Measurements from ENCODE around the gene STK4.
"Not testable (repeated sequence)": the region's sequence is repeated elsewhere in the genome, so short reads cannot be mapped to it uniquely, and the experiment has no call there.

The STK4 gene

DNA sequence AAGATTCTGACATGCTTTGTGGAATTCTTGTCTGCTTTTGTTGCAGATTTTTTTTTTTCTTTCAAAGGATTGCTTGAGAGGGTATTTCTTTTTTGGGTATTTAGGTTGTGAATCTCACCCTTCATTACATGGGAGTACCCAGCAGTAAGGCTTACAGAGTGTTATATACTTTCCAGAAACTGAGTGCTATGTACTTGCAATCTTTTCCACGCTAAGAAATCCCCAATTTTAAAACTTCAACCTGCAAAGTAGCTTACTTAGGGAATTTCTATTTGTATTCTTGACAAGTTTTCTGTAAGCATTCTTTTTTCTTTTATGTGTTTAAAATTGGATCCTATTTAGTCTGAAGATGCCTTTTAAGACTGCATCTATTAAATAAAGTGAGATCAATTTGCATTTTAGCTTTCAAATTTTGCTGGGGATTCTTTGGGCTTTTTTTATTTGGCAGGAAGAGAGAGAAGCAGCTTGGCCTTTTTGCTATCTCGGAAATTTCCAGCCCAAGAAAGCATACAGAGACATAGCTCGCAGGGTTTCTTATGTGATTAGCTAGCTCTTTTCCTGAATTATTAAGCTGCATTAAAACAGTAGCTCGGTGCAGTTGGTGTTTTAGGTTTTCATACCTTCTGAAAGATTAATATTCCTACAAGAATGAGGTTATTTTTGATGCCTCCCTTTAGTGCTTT is 92.0 kb downstream of the STK4 start:
- no peak for DNase-seq

- DNase-seq = no peak
These were observed 92.9 kb downstream of the STK4 start for GRCh38 chr20:45059022-45059728.

DNA sequence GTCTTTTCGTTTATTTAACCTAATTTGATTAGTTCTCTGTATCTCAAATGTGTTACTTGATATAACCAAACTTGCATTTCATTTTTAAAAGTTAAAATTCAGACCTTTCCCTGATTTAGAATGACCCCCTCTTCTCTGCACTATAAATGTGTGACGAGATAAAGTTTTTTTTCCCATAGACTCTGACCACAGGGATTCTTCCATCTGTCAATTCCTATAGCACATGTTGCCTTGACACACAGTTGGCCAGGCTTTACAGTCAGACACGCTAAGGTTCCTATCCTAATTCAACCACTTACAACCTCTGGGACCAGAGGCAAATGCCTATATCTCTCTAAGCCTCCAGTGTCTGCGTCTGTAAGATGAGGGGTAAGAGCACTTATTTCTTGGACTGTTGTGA is 94.0 kb downstream of the STK4 start:
- DNase-seq = no peak

- DNase-seq = no peak
These were observed 94.9 kb downstream of the STK4 start for GRCh38 chr20:45061244-45061643.

DNA sequence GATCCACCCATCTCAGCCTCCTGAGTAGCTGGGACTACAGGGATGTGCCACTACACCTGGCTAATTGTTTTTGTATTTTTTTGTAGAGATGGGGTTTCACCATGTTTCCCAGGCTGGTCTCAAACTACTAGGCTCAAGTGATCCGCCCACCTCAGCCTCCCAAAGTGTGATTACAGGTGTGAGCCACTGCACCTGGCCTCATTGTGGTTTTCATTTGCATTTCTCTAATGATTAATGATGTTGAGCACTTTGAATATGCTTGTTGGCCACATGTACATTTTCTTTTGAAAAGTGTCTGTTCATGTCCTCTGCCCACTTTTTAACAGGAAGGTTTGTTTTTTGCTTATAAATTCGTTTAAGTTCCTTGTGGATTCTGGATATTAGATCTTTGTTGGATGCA is 96.8 kb downstream of the STK4 start:
- DNase-seq = not testable (repeated sequence)

DNA sequence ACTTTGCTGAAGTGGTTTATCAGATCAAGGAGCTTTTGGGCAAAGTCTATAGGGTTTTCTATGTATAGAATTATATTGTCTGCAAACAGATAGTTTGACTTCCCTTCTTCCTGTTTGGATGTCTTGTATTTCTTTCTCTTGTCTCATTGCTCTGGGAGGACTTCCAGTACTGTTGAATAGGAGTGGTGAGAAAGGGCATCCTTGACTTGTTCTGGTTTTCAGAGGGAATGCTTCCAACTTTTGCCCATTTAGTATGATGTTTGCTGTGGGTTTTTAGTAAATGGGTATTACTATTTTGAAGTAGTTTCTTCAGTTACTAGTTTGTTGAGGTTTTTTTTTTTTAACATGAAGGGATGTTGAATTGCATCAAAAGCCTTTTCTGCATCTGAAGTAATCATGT is 98.5 kb downstream of the STK4 start:
- DNase-seq = no peak

GRCh38 chr20:45066372-45066771 is 100.1 kb downstream of the STK4 start:
- DNase-seq = no peak

- DNase-seq = no peak
These were observed 100.8 kb downstream of the STK4 start for GRCh38 chr20:45067087-45067486.

DNA sequence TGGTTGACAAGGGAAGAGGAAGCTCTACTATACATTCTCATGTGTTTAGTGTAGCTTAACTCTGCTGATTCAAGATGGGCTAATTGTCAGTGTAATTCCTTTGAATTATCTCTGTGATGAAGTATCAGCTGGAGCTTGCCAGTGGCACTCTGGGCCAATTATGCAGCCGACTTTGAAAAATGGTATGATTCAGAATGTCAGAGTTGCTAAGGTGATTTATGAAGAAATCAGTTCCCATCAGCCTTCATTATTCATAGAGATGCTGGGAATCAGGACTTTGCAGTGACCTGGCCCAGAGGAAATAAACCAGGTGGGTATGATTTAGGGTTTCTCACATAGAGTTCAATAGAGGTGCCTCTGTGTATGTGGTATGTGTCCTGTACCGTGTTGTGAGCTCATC is 101.2 kb downstream of the STK4 start:
- no peak for DNase-seq

GRCh38 chr20:45069261-45069660 is 102.9 kb downstream of the STK4 start:
- no peak for DNase-seq

- DNase-seq = no peak
These were observed 104.8 kb downstream of the STK4 start for GRCh38 chr20:45070932-45071632.

DNA sequence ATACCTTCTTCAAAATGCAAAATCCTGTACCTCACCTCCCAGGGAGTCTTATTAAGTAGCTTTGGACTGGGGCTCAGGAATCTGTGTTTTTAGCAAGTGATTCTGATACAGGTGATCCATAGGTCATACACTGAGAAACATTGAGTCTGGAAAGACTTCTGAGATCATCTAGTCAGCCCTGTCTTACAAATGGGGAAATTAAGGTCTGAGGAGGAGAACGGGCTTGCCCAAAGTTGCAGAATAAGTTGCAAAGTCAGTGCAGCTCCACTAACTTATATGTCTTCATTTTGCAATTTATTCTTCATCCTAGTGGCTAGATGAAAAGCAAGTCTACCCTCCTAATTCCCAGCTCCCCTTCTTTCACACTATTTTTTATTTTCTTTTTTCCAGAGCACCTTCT is 105.8 kb downstream of the STK4 start:
- DNase-seq = no peak

GRCh38 chr20:45073221-45073620 is 106.9 kb downstream of the STK4 start:
- DNase-seq = no peak

DNA sequence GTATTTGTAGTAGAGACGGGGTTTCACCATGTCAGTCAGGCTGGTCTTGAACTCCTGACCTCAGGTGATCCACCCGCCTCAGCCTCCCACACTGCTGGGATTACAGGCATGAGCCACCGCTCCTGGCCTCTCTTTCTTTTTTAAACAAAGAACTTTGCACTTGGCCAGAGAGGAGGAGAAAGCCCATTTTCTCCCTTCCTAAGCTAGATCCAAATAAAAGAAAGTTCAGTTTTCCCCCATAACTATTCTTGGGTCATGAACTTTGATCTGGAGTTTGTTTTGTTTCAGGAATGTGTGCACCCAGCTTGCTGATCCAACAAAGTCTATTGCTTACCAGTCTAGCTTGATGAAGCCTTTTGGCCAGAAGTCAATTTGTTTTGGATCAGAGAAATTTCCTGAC is 111.2 kb downstream of the STK4 start:
- DNase-seq = no peak

DNA sequence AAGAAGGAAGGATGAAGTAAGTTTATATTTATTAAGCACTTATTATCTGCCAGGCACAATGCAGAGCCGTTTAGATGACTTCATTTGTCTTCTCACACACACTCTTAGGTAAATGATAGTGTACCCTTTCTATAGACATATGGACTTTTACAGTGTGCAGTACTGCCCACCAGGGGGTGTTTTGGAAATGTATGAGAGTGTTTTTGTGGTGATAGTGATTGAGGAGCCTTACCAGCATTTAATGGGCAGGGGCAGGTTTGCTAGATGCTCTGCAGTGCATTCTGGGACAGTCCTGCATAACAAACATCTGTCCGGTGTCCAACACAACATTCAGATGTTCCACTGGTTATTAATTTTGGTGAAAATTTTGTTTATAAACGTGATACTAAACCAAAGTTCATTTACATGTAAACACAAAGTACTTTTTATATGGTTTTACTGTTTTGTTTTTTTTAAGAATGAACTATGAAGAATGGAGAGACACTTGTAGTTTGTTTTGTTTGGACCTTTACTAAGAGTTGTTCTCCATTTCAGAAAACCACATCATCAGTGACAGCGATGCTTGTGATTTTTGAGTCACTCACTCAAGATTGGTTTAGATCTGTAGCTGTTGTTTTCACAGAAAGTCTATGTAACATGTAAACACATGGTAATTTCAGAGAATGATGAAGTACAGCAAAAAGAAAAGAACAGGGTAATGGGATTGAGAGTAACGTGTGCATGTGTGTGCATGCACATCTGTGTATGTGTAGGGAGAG is 114.7 kb downstream of the STK4 start:
- DNase-seq = no peak

GRCh38 chr20:45082468-45082867 is 116.2 kb downstream of the STK4 start:
- no peak for DNase-seq

DNA sequence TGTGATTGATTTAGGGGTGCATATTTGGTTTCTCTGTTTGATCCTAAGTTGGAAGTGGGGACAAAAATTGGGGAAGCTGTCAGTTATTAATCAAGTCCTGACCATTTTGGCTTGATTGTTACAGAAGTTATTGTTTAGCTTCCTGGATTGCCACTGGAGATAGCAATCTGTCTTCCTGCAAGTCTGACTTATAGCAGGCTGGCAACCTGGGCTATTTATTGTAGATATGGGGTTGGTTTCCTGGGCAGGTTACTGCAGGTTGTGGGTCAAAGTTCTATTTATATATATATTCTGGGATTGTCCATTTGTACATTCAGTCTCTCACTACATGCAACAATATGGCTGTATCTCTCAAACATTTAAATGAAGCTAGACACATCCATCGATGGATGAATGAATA is 116.8 kb downstream of the STK4 start:
- DNase-seq = no peak

GRCh38 chr20:45085289-45085688 is 119.0 kb downstream of the STK4 start:
- DNase-seq = no peak

DNA sequence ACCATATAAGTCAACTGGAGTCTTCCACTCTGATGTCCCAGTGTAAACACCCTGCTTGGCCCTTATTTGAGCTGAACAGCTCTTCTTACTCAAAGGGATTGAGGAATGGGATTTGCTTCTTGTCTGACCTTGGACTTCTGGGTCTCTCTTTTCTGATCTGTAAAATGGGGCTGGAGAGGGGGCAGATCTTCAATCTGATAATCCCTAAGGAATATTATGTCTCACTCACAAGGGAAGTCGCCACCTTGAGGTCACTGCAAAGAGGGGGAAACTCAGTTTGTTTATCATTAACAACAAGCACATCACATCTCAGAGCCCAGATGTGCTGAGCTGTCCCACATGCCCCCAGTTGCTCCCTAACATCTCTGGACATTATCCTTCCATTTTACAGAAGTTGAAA is 119.6 kb downstream of the STK4 start:
- no peak for DNase-seq

GRCh38 chr20:45087097-45087790 is 120.9 kb downstream of the STK4 start:
- DNase-seq = no peak

DNA sequence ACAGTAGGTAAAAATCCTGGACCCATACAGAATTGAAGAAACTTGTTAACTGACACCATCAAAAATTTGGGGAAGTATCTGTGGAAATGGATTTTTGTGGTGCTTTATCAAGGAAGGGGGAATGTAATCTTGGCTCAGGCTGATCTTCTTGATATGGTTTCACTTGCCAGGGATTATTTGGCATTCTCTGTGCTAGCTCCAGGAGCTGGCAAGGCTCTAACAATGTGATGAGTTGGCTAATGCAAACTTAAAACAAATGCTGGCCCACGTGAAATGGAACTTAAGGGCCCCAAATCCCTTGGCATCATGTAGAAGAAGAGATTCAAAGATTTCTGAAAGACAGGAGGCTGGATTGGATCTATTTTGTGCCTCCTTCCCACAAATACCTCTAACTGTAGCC is 121.5 kb downstream of the STK4 start:
- DNase-seq = no peak

GRCh38 chr20:45088247-45088646 is 121.9 kb downstream of the STK4 start:
- DNase-seq = no peak

DNA sequence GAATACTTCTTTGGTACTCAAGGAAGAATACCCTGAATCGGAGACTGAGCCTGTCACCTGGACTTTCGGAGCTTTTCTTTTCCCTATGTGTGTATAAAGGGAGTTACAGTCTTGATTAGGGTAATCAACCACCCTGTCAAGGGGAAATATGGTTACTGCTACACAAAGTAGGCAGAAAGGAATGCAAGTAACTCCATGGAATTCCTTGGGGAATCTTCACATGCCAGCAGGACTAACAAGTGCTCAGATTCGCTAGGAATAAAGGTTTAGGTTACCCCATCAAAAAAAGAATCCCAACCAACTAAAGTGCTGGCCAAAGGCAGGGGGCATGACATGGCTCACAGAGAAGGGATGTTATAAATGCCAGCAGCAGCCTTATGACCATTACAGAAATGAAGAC is 124.2 kb downstream of the STK4 start:
- DNase-seq = no peak
